ENCODE data around the gene ST6GALNAC4. TPM values are rescaled to one million over a fixed set of nuclear protein-coding genes. Genes with fewer than 3 reads are reported as not detected.

Gene ST6GALNAC4
- total RNA-seq, 1 experiment from 2014 or later, result 38.0 TPM

DNA sequence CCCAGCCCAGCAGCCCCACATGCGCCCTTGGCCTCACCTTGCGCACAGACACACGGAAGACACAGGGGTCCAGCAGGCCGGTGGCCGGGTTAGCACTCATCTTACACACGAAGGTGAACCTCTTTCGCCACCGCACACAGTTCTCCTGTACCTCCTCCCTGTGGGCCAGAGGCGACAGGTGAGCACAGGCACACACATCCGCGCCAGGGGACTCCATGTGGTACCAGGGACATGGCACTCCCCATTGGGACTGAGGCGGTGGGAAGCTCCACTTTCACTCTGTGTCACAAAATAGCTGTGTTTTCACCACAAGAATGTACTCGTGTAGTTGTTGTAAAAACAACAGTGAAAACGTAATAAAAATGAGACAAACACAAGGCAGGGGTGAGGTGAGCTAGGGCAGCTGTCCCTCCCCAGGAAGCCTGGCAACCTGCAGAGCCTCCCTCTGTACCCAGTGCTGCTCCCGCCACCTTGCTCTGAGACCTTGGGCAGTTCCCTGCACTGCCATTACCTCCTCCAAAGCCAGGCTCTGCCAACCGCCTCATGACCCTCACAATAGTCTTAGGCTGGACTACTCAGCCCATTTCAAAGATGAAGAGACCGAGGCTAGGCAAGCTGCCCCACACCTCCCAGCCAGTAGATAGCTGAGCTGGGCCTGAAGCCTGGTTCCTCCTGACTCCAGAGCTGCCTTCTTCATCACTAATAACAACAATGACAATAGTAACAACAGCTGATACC, 37.1 kb upstream of the ST6GALNAC4 start:
- no peak for TF ChIP-seq REST (IDR thresholded peaks at IDR 0.05; ENCODE audit: insufficient read depth in 1 of 2, low read depth in 2 of 2, low read length in 1 of 2)
- no peak; the same call in 1 of the 2 replicates for TF ChIP-seq POLR2AphosphoS5 (IDR thresholded peaks at IDR 0.05; ENCODE audit: low read depth, low read length)
- TF ChIP-seq TCF7L2 (IDR thresholded peaks at IDR 0.05; ENCODE audit: low read depth, low read length), result no peak
- TF ChIP-seq SIN3A (IDR thresholded peaks at IDR 0.05; ENCODE audit: borderline replicate concordance, insufficient read depth, low read depth, low read length), result no peak
- TF ChIP-seq, protein P1, sequence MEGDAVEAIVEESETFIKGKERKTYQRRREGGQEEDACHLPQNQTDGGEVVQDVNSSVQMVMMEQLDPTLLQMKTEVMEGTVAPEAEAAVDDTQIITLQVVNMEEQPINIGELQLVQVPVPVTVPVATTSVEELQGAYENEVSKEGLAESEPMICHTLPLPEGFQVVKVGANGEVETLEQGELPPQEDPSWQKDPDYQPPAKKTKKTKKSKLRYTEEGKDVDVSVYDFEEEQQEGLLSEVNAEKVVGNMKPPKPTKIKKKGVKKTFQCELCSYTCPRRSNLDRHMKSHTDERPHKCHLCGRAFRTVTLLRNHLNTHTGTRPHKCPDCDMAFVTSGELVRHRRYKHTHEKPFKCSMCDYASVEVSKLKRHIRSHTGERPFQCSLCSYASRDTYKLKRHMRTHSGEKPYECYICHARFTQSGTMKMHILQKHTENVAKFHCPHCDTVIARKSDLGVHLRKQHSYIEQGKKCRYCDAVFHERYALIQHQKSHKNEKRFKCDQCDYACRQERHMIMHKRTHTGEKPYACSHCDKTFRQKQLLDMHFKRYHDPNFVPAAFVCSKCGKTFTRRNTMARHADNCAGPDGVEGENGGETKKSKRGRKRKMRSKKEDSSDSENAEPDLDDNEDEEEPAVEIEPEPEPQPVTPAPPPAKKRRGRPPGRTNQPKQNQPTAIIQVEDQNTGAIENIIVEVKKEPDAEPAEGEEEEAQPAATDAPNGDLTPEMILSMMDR (IDR thresholded peaks at IDR 0.05), result no peak
- ChIA-PET POLR2A (no interaction called here), CTCF (no interaction called here)
- Histone ChIP-seq H3K27me3 (ENCODE audit: control insufficient read depth, insufficient read depth, low read length) (no peaks in the 10 kb centered on the region), H3K9me3 (ENCODE audit: control insufficient read depth, insufficient read depth, low read depth, low read length) (no peaks in the 10 kb centered on the region), H3K27ac (ENCODE audit: low read length) (peak overlapping the region; percentile 85), H3K36me3 (ENCODE audit: control insufficient read depth, insufficient read depth, low read length) (no peaks in the 10 kb centered on the region), H3K4me3 (ENCODE audit: low read depth in 2 of 2, low read length in 2 of 2) (no peak overlapping the region), H3K4me1 (ENCODE audit: control insufficient read depth, insufficient read depth, low read length) (peaks cover 87% of the 10 kb centered on the region)
- BruUV-seq (replicated peaks), result no TSS peak
- intact Hi-C loops (cut with micrococcal nuclease; ENCODE audit: unreplicated experiment) (no loop called here), in situ Hi-C loops (cut with HindIII; ENCODE audit: low pct_unique_long_range_greater_than_20kb, low sequenced_read_pairs) (no loop called here)
- ATAC-seq (no peak), DNase-seq (ENCODE audit: low read depth, low spot score) (no peak)

DNA sequence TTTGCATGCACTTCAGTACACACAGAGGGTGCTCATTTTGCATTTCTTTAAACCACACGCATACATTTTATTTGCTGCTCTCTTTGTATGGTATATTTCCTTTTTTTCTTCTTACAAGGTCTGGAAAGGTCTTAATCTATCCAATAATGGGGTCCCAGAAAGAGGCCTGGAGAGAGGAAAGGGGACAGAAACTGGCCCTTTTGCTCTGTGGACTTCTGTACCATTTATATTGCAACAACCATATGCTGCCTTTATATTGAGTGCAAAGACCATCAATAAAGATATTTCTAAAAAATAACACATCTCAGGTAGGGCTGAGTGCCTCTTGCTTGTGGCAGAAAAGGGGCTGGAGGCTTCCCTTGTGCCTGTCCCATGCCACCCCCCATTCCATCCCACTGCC, 36.3 kb upstream of the ST6GALNAC4 start:
- CTCF ChIA-PET, result no interaction called here
- peaks cover 94% of the 10 kb centered on the region for H3K4me1 ChIP-seq (ENCODE audit: control insufficient read depth, insufficient read depth, low read length)

More for the DNA sequence above, 36.3 kb upstream of the ST6GALNAC4 start:
- BruUV-seq (replicated peaks), result no TSS peak
- no peaks in the 10 kb centered on the region for H3K9me3 ChIP-seq (ENCODE audit: control insufficient read depth, insufficient read depth, low read depth, low read length)
- no peak overlapping the region for H3K4me3 ChIP-seq (ENCODE audit: low read depth in 2 of 2, low read length in 2 of 2)
- intact Hi-C loops (cut with micrococcal nuclease; ENCODE audit: unreplicated experiment), result no loop called here
- TF ChIP-seq, protein P1 (IDR thresholded peaks at IDR 0.05), result no peak
- TF ChIP-seq TCF7L2 (IDR thresholded peaks at IDR 0.05; ENCODE audit: low read depth, low read length), result no peak
- no peak for TF ChIP-seq REST (IDR thresholded peaks at IDR 0.05; ENCODE audit: insufficient read depth in 1 of 2, low read depth in 2 of 2, low read length in 1 of 2)
- no peak for TF ChIP-seq POLR2AphosphoS5 (IDR thresholded peaks at IDR 0.05; ENCODE audit: low read depth, low read length)
- no peak for TF ChIP-seq SIN3A (IDR thresholded peaks at IDR 0.05; ENCODE audit: borderline replicate concordance, insufficient read depth, low read depth, low read length)
- no peaks in the 10 kb centered on the region for H3K27me3 ChIP-seq (ENCODE audit: control insufficient read depth, insufficient read depth, low read length)
- H3K36me3 ChIP-seq (ENCODE audit: control insufficient read depth, insufficient read depth, low read length), result no peaks in the 10 kb centered on the region
- in situ Hi-C loops (cut with HindIII; ENCODE audit: low pct_unique_long_range_greater_than_20kb, low sequenced_read_pairs), result no loop called here
- POLR2A ChIA-PET, result interaction anchor here (0.7 kb wide), 1 partner anchor 81 kb away, joined by 4 read pairs; no protein-coding TSS in a partner anchor
- no peak for ATAC-seq
- H3K27ac ChIP-seq (ENCODE audit: low read length), result peak overlapping the region; percentile 85
- DNase-seq (ENCODE audit: low read depth, low spot score), result no peak

All from Panc1 (cell line).